HG03571 (cell line): Measurements from ENCODE around the gene ECI2.
"Not testable (repeated sequence)": the region's sequence is repeated elsewhere in the genome, so short reads cannot be mapped to it uniquely, and the experiment has no call there.

Source experiments
- ATAC-seq: cut with Tn5 transposase; IDR thresholded peaks from one replicate; pipeline ENCODE4 v1.9.1; 2021; ENCODE audit not compliant: unreplicated experiment

Gene ECI2

DNA sequence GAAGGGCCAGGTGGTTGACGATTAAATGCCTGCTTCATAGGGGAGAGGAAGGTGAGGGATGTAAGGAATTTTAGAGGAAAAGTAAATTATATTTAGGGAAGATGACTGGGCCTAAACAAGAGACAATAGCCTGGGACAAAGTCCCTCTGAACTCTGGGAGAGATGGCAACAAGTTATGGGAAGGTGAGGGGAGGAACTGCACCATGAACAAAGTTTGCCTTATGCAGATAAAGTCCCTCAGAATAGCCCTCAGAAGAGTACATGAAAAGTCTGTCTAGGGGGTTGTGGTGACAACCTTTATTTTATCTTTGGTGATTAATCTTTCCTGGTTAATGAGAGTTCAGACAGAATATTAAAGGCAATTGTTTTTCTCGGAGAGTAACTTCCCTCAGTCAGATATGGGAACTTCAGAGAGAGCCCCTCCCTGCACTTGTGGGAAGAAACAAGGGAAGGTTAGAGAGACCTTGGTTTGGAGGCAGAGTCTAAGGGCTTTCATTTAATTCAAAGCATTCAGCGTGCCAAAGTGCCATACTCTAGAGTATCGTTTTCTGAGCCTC, 29.3 kb downstream of the ECI2 start:
- ATAC-seq, result no peak

GRCh38 chr6:4103929-4104328, 31.4 kb downstream of the ECI2 start:
- ATAC-seq, result no peak

DNA sequence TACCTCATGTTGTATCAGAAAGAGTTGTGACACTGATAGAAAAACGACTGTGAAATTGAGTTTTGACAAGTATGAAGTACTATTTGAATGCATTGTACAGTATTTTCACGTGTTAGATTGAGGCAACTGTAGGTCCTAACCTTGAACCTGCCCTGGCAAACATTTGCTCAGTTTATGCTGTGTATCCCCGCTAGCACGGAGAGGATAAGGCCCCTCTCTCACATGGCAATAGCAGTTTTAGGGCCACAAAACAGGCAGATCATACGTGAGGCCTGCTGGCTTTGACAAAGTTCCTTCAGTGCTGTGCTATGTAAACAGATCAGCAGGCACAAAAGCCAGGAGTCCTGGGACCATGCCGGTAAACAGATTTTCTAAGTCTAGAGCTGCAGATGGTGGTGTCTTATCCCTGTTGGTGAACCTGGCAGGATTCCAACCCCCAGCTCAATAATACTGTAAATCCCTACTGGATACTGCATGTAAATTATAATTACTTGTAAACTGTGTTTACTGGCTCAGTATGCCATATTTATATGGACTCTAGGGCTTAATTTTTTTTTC, 32.6 kb downstream of the ECI2 start:
- no peak for ATAC-seq

DNA sequence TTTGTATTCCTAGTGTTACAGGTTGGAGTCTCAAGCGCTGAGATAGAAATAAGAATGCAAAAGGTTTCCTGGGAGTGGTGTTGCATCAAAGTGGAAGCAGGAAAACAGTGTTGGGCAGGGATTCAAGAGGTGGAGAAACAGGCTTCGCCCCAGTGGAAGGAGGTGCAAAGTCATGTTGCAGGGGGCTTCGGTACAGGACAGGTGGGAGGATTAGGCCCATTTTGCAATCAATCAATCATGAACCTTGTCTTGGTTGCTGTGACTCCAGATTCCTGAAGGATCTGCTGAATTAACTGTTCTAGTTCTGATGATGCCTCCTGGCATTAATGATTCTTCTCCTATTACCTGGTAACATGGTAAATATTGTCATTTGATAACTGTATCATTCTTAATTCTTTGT, 34.1 kb downstream of the ECI2 start:
- no peak for ATAC-seq

- ATAC-seq, result no peak
Measured at GRCh38 chr6:4100655-4101054, 34.7 kb downstream of the ECI2 start.

GRCh38 chr6:4093288-4093687, 42.1 kb downstream of the ECI2 start:
- ATAC-seq, result no peak

DNA sequence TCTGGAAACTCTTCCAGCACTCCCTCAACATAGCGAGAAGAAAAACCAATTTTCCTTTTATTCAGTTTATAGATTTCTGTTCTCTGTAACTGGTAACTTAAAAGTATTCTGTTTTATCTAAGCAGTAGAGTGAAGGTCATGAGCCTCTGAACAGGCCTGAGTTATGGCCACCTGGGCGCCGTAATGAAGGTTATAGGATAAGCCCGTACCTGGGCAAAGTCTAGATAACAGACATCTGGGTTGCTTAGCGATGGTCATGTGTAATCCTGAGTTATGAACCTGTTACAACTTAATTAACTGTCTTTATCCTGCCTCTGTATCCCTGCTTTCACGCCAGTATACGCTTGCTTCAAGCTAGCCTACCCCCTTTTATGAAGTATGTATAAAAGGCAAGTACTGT, 43.4 kb downstream of the ECI2 start:
- ATAC-seq, result no peak

DNA sequence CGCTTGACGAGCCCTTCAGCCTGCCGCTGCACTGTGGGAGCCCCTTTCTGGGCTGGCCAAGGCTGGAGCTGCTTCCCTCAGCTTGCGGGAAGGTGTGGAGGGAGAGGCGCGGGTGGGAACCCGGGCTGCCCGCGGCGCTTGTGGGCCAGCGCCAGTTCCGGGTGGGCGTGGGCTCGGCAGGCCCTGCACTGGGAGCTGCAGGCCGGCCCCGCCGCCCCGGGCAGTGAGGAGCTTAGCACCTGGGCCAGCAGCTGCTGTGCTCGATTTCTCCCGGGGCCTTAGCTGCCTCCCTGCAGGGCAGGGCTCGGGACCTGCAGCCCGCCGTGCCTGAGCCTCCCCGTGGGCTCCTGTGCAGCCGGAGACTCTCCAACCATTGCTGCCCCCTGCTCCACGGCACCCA, 45.3 kb downstream of the ECI2 start:
- not testable (repeated sequence) for ATAC-seq

DNA sequence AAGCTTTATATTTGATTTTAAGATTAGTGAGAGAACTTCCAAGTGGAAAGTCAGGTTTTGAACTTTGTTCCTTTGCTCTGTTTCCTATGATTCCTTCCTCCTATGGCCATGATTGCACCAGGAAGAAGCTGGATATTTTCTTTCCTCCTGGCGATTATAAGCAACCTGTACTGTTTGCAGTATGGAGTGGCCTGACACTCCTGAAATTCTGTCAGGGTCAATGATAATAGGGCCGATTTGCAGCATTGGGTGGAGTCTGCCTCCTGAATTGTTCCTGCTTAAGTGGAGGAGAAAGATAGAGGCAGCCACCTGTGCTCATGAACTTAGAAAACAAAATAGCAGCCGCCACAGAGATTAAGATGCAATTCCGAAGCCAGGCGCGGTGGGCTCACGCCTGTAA, 46.7 kb downstream of the ECI2 start:
- ATAC-seq, result no peak

- no peak for ATAC-seq
Measured at GRCh38 chr6:4085332-4085700, 50.1 kb downstream of the ECI2 start.

- ATAC-seq, result no peak
Measured at GRCh38 chr6:4084444-4085331, 50.7 kb downstream of the ECI2 start.

DNA sequence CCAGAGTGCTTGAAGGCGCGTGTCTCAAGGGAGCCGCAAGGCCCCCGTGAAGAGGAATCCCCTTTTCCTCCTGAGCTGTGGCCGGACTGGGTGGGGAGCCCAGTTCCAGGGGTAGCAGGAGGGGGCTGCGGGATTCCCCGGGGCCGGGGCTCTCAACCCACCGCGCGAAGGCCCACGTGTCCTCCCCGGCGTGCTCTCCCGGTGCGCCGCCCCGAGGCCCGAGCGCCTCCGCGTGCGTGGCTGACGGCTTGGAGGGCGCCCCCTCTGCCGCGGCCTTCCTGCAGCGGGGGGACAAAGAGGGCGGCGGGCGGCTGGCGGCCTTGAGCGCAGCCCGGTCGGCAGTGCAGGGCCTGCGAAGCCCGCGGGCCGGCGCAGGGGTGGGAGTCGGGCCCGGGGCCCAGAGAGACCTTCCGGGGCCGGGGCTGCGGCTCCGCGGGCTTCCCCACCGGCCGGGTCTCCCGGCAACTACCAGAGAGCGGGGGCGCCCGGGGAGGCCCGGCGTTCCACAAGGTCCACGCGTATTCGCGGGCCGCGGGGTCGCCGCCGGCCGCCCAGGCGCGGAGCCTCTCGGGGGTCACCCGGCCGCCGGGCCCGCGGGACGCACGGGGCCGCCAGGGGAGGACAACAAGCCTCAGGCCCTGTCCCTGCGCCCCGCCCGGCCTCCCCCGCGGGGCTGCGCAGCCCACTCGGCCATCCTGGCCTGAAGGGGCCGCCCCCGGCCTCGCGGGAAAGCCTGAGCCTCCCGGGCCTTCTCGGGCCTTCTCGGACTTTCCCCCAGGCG, 56.5 kb downstream of the ECI2 start, which contains the start of gene FAM217A:
Gene FAM217A (minus strand): TSS at position 447 of the 781 bp plus-strand sequence. CDS start 1,723 bp downstream, outside the sequence.
- no peak for ATAC-seq

DNA sequence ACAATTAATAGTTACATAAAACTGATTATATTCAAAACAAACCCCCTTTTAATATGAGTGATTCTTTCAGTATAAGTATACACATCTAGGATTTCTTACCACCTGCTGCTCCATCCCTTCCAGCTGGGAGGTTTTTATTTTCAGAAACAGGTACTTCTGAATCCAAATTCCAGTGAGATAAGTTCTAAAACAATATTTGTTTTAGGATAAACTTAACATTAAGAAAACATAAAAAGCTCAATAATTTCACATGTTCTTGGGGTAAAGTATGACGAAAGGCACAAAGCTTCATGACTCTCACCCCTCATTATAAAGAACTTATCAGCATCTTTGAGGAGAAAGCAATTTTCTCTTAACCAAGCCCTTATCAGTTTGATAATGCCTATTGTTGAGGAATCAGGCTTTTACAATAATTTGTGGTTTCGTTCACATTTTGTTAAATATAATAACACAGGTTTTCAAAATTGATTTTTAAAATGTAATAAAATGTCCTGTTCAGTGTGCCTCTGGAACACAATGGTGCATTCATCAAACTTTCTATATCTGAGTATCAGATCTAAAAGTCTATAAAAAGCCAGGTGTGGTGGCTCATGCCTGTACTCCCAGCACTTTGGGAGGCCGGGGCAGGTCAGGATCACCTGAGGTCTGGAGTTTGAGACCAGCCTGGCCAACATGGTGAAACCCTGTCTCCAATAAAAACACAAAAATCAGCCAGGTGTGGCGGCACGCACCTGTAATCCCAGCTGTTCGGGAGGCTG, 60.7 kb downstream of the ECI2 start:
- no peak for ATAC-seq

DNA sequence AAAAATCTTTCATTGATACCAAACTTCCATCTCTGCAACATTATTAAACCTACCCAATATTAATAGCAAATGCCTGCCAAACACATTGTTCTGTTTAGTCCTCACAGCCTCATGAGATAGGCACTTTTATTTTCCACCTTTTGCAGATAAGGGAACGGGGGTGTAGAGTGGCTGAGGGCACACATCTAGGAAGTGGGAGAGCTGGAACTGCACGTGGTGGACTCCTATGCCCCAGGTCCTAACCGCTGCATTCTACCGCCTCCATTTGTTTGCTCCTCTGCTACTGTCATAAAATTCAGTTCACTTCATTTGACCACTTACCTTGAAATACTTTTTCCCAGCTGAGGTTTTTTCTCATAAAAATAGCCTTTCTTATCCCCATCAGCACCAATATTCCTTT, 64.0 kb downstream of the ECI2 start:
- no peak for ATAC-seq

DNA sequence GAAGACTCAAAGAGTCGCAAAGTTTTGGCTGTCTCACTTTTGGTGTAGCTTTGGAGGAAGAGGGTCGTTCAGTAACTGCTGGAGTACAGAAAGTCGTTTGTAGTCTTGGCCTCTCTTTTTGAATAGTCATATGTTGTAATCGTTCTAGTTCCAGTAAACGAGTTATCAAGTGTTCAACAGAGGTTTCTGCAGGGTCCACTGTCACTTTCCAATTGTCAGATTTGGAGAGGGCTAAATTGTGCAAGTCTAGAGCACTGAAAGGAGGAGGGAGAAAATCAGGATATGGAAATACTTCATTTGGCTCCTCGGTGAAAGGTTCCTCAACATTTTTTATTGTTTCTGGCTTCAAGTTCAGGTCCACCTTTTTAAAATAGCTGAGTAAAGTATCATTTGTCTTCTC, 66.2 kb downstream of the ECI2 start:
- ATAC-seq, result no peak

DNA sequence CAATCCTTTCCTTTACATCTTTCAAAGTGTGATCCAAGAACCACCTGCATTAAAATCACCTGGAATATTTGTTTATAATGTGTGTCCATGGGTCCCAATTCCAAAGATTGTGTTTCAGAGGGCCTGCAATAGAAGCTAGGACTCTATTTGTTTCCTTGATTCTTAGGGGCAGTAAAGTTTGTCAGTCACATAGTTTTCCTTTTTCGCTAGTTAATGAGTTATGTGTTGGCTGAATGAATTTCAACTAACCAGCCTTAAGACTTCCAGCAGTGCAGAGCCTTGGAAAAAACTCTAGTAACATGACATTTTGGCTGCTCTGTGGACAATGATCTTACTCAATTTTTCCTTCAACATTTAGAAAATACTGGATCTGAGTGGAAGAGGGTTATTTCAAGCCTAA, 67.7 kb downstream of the ECI2 start:
- no peak for ATAC-seq

GRCh38 chr6:4066029-4066755, 69.2 kb downstream of the ECI2 start:
- ATAC-seq, result no peak
